ENCODE results near the gene CHST13.

The CHST13 gene

DNA sequence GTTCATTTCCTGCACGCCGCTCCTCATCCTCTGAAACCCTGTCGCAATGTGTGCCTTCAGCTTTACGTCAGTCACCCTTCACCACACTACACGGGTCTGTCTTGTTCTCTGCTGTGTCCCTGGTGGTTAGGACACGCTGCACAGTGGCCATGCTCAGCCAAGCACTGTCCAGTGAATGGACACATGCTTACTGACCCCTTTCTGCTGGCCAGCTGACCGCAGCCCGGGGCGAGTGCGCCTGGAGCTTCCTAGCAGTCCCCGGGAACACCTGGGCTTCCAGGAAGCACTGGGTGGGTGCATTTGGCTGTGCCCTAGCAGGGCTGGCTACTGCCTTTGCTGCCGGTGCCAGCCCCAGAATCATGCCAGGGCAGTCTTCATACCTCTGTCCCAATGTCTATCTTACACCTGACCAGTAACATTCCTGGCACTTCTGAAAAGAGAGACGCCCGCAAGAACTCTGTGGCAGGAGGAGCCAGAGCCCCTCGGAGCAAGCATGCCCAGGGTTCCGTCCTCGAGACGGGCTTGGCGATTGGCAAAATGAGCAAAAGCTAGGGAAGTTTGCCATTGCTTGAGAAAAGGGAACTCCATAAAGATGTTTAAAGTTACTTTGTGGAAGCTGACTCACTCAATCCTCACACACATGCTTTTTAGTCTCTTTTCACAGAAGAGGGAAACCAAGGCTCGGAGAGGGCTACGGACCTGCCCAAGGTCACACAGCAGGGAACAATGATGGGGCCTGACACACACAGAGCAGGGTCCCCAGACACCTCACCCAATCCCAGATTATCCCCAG is 32.5 kb upstream of the CHST13 start:
- H3K4me1 ChIP-seq = no peaks in the 10 kb centered on the region
- H3K4me3 ChIP-seq (ENCODE audit: low read depth, low read length) = no peak overlapping the region
- H3K36me3 ChIP-seq = no peaks in the 10 kb centered on the region
- no peaks in the 10 kb centered on the region for H3K9me3 ChIP-seq
- H3K27me3 ChIP-seq = no peaks in the 10 kb centered on the region
- TF ChIP-seq, protein P1, sequence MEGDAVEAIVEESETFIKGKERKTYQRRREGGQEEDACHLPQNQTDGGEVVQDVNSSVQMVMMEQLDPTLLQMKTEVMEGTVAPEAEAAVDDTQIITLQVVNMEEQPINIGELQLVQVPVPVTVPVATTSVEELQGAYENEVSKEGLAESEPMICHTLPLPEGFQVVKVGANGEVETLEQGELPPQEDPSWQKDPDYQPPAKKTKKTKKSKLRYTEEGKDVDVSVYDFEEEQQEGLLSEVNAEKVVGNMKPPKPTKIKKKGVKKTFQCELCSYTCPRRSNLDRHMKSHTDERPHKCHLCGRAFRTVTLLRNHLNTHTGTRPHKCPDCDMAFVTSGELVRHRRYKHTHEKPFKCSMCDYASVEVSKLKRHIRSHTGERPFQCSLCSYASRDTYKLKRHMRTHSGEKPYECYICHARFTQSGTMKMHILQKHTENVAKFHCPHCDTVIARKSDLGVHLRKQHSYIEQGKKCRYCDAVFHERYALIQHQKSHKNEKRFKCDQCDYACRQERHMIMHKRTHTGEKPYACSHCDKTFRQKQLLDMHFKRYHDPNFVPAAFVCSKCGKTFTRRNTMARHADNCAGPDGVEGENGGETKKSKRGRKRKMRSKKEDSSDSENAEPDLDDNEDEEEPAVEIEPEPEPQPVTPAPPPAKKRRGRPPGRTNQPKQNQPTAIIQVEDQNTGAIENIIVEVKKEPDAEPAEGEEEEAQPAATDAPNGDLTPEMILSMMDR (IDR thresholded peaks at IDR 0.05; ENCODE audit: low read depth, low read length) = no peak
- no peak for DNase-seq

DNA sequence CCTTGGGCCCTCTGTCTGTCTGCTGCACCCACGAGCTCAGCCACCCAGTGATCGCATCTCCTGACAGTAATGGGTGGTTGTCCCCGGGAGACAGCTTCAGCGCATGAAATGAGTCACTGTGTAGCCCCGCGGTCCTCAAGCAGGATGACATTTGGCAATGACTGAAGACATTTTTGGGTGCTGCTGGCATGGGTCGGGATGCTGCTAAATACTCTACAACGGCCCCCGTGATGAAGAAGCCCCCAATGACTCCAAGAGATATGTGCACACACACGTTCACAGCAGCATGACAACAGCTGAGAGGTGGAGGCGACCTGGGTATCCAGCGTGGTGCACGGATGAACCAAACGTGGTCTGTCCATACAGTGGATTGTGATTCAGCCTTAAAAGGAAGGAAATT is 30.9 kb upstream of the CHST13 start:
- no peak for DNase-seq
- H3K4me1 ChIP-seq = no peaks in the 10 kb centered on the region
- no peak overlapping the region for H3K4me3 ChIP-seq (ENCODE audit: low read depth, low read length)

DNA sequence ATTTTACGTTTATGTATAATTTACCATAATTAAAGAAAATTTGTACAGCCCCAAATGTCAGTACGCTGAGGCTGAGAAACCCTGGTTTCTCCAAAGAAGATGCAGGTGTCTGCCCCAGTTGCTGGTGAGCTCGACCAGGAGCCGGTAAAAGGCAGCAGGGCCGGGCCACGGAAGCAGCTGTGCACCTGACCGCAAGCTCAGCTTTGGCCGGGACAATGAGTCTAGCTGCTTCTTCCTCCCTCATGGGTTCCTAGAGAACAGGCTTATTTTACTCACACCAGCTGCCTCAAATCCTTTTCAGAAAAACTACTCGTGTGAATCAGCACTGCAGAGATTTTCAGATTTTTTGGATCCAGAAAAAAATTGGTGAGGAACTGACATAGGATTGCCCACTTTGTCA is 30.2 kb upstream of the CHST13 start:
- no peak overlapping the region for H3K4me3 ChIP-seq (ENCODE audit: low read depth, low read length)
- no peak for DNase-seq

More for the DNA sequence above, 30.9 kb upstream of the CHST13 start:
- no peaks in the 10 kb centered on the region for H3K27me3 ChIP-seq
- TF ChIP-seq, protein P1 (IDR thresholded peaks at IDR 0.05; ENCODE audit: low read depth, low read length) = no peak
- no peaks in the 10 kb centered on the region for H3K36me3 ChIP-seq
- no peaks in the 10 kb centered on the region for H3K9me3 ChIP-seq

DNA sequence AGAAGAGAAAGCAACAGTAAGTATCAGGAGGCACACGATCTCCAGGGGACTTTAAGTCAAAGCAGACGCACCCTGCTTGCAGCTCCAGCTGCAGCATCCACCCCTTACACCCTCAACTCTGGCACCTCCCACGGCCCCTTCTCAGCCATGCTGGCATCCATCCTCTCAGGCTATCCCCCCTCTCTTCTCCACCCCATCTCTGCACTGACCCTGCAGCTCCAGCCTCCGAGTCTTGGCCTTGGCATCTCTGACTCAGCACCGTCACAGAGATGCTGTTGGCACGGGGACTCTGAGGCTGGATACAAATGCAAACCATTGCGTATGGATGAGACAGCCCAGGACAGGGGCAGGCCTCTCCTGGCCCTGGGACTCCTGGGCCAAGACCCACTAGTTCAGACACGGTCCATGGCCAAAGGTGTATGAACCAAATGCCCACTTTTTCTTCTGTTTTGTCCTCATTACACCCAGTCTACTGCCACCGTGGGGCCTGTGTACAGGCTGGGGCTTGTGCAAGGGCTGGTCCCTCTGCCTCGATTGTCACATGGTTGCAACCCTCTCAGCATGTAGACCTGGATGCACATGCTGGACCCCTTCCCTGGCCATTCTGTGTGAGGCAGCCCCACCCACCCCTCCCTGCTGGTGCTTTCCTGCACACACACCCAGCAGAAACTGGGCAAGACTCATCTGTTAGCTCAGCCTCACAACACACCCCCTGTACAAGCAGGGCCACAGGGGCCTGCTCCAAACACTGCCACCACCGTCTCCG is 29.6 kb upstream of the CHST13 start:
- Histone ChIP-seq H3K4me3 (ENCODE audit: low read depth, low read length) (no peak overlapping the region), H3K9me3 (no peaks in the 10 kb centered on the region), H3K36me3 (no peaks in the 10 kb centered on the region), H3K27me3 (no peaks in the 10 kb centered on the region), H3K4me1 (no peaks in the 10 kb centered on the region)
- TF ChIP-seq, protein P1 (IDR thresholded peaks at IDR 0.05; ENCODE audit: low read depth, low read length) = no peak
- no peak for DNase-seq

More for the DNA sequence above, 30.2 kb upstream of the CHST13 start:
- no peaks in the 10 kb centered on the region for H3K36me3 ChIP-seq
- H3K27me3 ChIP-seq = no peaks in the 10 kb centered on the region
- no peaks in the 10 kb centered on the region for H3K4me1 ChIP-seq
- TF ChIP-seq, protein P1 (IDR thresholded peaks at IDR 0.05; ENCODE audit: low read depth, low read length) = no peak
- no peaks in the 10 kb centered on the region for H3K9me3 ChIP-seq

DNA sequence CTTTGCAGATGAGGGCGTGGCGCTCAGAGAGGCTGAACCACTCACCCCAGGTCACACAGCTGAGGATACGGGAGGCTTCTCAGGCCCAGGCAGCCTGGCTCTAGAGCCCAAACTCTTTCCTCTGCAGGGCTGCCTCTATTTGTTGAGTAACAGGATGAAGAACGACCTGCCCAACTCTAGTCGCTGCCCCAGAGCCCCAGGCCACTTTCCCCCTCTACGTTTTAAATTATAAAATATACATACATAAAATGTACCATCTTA is 29.1 kb upstream of the CHST13 start:
- Histone ChIP-seq H3K27me3 (no peaks in the 10 kb centered on the region), H3K36me3 (no peaks in the 10 kb centered on the region), H3K9me3 (no peaks in the 10 kb centered on the region), H3K4me3 (ENCODE audit: low read depth, low read length) (no peak overlapping the region), H3K4me1 (no peaks in the 10 kb centered on the region)
- TF ChIP-seq, protein P1 (IDR thresholded peaks at IDR 0.05; ENCODE audit: low read depth, low read length) = no peak
- no peak for DNase-seq

DNA sequence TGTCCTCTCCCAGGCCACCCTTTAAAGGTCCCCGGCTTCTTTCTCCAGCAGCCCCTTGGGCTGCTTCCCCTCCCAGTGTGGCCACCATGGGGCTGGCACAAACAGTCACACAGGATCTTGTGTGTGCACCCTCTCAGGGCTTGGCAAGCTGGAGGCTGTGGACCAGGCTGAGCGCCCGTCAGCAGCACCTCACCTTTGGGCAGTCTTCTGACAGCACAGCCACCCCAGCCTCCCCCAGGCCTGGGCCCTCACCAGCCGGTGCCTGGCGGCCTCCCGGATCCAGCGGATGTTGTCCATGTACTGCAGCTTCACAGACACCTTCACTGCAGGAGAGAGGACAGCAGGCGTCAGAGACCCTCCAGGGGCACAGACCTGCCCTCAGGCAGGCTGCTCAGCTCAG is 28.2 kb upstream of the CHST13 start:
- no peaks in the 10 kb centered on the region for H3K9me3 ChIP-seq
- no peaks in the 10 kb centered on the region for H3K36me3 ChIP-seq
- no peak for DNase-seq
- TF ChIP-seq, protein P1 (IDR thresholded peaks at IDR 0.05; ENCODE audit: low read depth, low read length) = no peak
- no peaks in the 10 kb centered on the region for H3K4me1 ChIP-seq
- H3K27me3 ChIP-seq = no peaks in the 10 kb centered on the region
- no peak overlapping the region for H3K4me3 ChIP-seq (ENCODE audit: low read depth, low read length)

All from BE2C (cell line).